Stimulated activated naive CD8-positive, alpha-beta T cell treated with anti-CD3 and anti-CD28 coated beads, Interleukin-15, Interleukin-2, amounts not matched to agents 100 ng/mL and 50 ng/mL, for 24 hours (primary cell): ENCODE data around the gene SCUBE1.

Experiments used
- H3K27ac Mint-ChIP-seq: one replicate; pipeline ENCODE4 v1.8.0; 2021; ENCODE audit warnings: mild to moderate bottlenecking, mixed read lengths
- H3K27me3 Mint-ChIP-seq: one replicate; pipeline ENCODE4 v1.8.0; 2021; ENCODE audit warnings: mixed read lengths
- H3K36me3 Mint-ChIP-seq: one replicate; pipeline ENCODE4 v1.8.0; 2021; ENCODE audit warnings: low read depth, mixed read lengths
- H3K4me1 Mint-ChIP-seq: one replicate; pipeline ENCODE4 v1.8.0; 2021; ENCODE audit warnings: low read depth, mixed read lengths
- H3K4me3 Mint-ChIP-seq: one replicate; pipeline ENCODE4 v1.8.0; 2021; ENCODE audit warnings: mild to moderate bottlenecking, mixed read lengths
- H3K9me3 Mint-ChIP-seq: one replicate; pipeline ENCODE4 v1.8.0; 2021; ENCODE audit warnings: mixed read lengths

SCUBE1 gene

GRCh38 chr22:43203471-43203981 is 139.6 kb downstream of the SCUBE1 start:
- no peak overlapping the region for H3K4me3 Mint-ChIP-seq
- peaks cover 5% of the 10 kb centered on the region for H3K27me3 Mint-ChIP-seq
- no peaks in the 10 kb centered on the region for H3K36me3 Mint-ChIP-seq
- H3K27ac Mint-ChIP-seq, result no peak overlapping the region
- no peaks in the 10 kb centered on the region for H3K9me3 Mint-ChIP-seq
- H3K4me1 Mint-ChIP-seq, result peaks cover 8% of the 10 kb centered on the region

GRCh38 chr22:43202756-43203410 is 140.3 kb downstream of the SCUBE1 start:
- peaks cover 5% of the 10 kb centered on the region for H3K27me3 Mint-ChIP-seq
- no peak overlapping the region for H3K4me3 Mint-ChIP-seq
- H3K27ac Mint-ChIP-seq, result no peak overlapping the region
- no peaks in the 10 kb centered on the region for H3K36me3 Mint-ChIP-seq
- H3K9me3 Mint-ChIP-seq, result no peaks in the 10 kb centered on the region
- peaks cover 8% of the 10 kb centered on the region for H3K4me1 Mint-ChIP-seq

- Mint-ChIP-seq H3K27me3 (peaks cover 5% of the 10 kb centered on the region), H3K4me3 (no peak overlapping the region), H3K36me3 (no peaks in the 10 kb centered on the region), H3K4me1 (peaks cover 8% of the 10 kb centered on the region), H3K9me3 (no peaks in the 10 kb centered on the region), H3K27ac (no peak overlapping the region)
These were observed 140.8 kb downstream of the SCUBE1 start for GRCh38 chr22:43202326-43202725.

GRCh38 chr22:43201486-43202219 is 141.5 kb downstream of the SCUBE1 start:
- Mint-ChIP-seq H3K4me1 (peaks cover 7% of the 10 kb centered on the region), H3K36me3 (no peaks in the 10 kb centered on the region), H3K27me3 (peaks cover 5% of the 10 kb centered on the region), H3K27ac (no peak overlapping the region), H3K4me3 (no peak overlapping the region), H3K9me3 (no peaks in the 10 kb centered on the region)

- H3K27ac Mint-ChIP-seq, result no peak overlapping the region
- no peak overlapping the region for H3K4me3 Mint-ChIP-seq
- H3K9me3 Mint-ChIP-seq, result no peaks in the 10 kb centered on the region
- H3K4me1 Mint-ChIP-seq, result no peaks in the 10 kb centered on the region
- H3K36me3 Mint-ChIP-seq, result no peaks in the 10 kb centered on the region
- H3K27me3 Mint-ChIP-seq, result peaks cover 5% of the 10 kb centered on the region
These were observed 142.6 kb downstream of the SCUBE1 start for GRCh38 chr22:43200555-43200954.

- Mint-ChIP-seq H3K9me3 (no peaks in the 10 kb centered on the region), H3K36me3 (no peaks in the 10 kb centered on the region), H3K4me1 (no peaks in the 10 kb centered on the region), H3K27ac (no peak overlapping the region), H3K27me3 (peaks cover 5% of the 10 kb centered on the region), H3K4me3 (no peak overlapping the region)
These were observed 143.1 kb downstream of the SCUBE1 start for GRCh38 chr22:43200031-43200430.

GRCh38 chr22:43199541-43199940 is 143.6 kb downstream of the SCUBE1 start:
- Mint-ChIP-seq H3K4me1 (no peaks in the 10 kb centered on the region), H3K9me3 (no peaks in the 10 kb centered on the region), H3K27ac (no peak overlapping the region), H3K4me3 (no peak overlapping the region), H3K27me3 (peaks cover 5% of the 10 kb centered on the region), H3K36me3 (no peaks in the 10 kb centered on the region)

GRCh38 chr22:43198936-43199335 is 144.2 kb downstream of the SCUBE1 start:
- H3K36me3 Mint-ChIP-seq, result no peaks in the 10 kb centered on the region
- H3K27ac Mint-ChIP-seq, result no peak overlapping the region
- peaks cover 5% of the 10 kb centered on the region for H3K27me3 Mint-ChIP-seq
- H3K4me1 Mint-ChIP-seq, result no peaks in the 10 kb centered on the region
- H3K4me3 Mint-ChIP-seq, result no peak overlapping the region
- H3K9me3 Mint-ChIP-seq, result no peaks in the 10 kb centered on the region

- peaks cover 5% of the 10 kb centered on the region for H3K27me3 Mint-ChIP-seq
- H3K27ac Mint-ChIP-seq, result no peak overlapping the region
- H3K4me3 Mint-ChIP-seq, result no peak overlapping the region
- H3K9me3 Mint-ChIP-seq, result no peaks in the 10 kb centered on the region
- H3K36me3 Mint-ChIP-seq, result no peaks in the 10 kb centered on the region
- H3K4me1 Mint-ChIP-seq, result no peaks in the 10 kb centered on the region
These were observed 145.0 kb downstream of the SCUBE1 start for GRCh38 chr22:43198126-43198525.

GRCh38 chr22:43197271-43197941 is 145.8 kb downstream of the SCUBE1 start:
- Mint-ChIP-seq H3K9me3 (no peaks in the 10 kb centered on the region), H3K36me3 (no peaks in the 10 kb centered on the region), H3K4me1 (no peaks in the 10 kb centered on the region), H3K4me3 (no peak overlapping the region), H3K27me3 (peaks cover 5% of the 10 kb centered on the region), H3K27ac (no peak overlapping the region)

GRCh38 chr22:43191831-43192230 is 151.3 kb downstream of the SCUBE1 start:
- no peak overlapping the region for H3K27ac Mint-ChIP-seq
- H3K27me3 Mint-ChIP-seq, result peaks cover 4% of the 10 kb centered on the region
- no peak overlapping the region for H3K4me3 Mint-ChIP-seq
- no peaks in the 10 kb centered on the region for H3K36me3 Mint-ChIP-seq
- peaks cover 12% of the 10 kb centered on the region for H3K4me1 Mint-ChIP-seq
- H3K9me3 Mint-ChIP-seq, result no peaks in the 10 kb centered on the region

- H3K4me1 Mint-ChIP-seq, result peaks cover 34% of the 10 kb centered on the region
- H3K27me3 Mint-ChIP-seq, result peaks cover 4% of the 10 kb centered on the region
- H3K9me3 Mint-ChIP-seq, result no peaks in the 10 kb centered on the region
- peak overlapping the region; percentile 45 for H3K4me3 Mint-ChIP-seq
- peaks cover 12% of the 10 kb centered on the region for H3K36me3 Mint-ChIP-seq
- H3K27ac Mint-ChIP-seq, result peak overlapping the region; percentile 38
These were observed 154.2 kb downstream of the SCUBE1 start for GRCh38 chr22:43188829-43189545.

- H3K9me3 Mint-ChIP-seq, result no peaks in the 10 kb centered on the region
- peaks cover 35% of the 10 kb centered on the region for H3K4me1 Mint-ChIP-seq
- peak overlapping the region; percentile 91 for H3K4me3 Mint-ChIP-seq
- peaks cover 18% of the 10 kb centered on the region for H3K36me3 Mint-ChIP-seq
- peak overlapping the region; percentile 96 for H3K27ac Mint-ChIP-seq
- H3K27me3 Mint-ChIP-seq, result peaks cover 4% of the 10 kb centered on the region
These were observed 155.7 kb downstream of the SCUBE1 start for GRCh38 chr22:43187171-43188099.
